HUES6 (cell line): ENCODE data around the gene DCAF11.
"Not testable (repeated sequence)": the region's sequence is repeated elsewhere in the genome, so short reads cannot be mapped to it uniquely, and the experiment has no call there.

ENCODE experiments used
- H3K27ac ChIP-seq: 2 replicates; pipeline ENCODE4 v1.7.0; 2013; ENCODE audit warnings: low read depth, mild to moderate bottlenecking, low read length, inconsistent platforms
- H3K27me3 ChIP-seq: 2 replicates; pipeline ENCODE4 v1.6.1; 2013; ENCODE audit warnings: low read length; ENCODE audit not compliant: control insufficient read depth, insufficient read depth
- H3K36me3 ChIP-seq: 2 replicates; pipeline ENCODE4 v1.6.1; 2013; ENCODE audit warnings: low read length; ENCODE audit not compliant: control insufficient read depth, insufficient read depth
- H3K4me1 ChIP-seq: 2 replicates; pipeline ENCODE4 v1.6.1; 2013; ENCODE audit warnings: low read length; ENCODE audit not compliant: control insufficient read depth, insufficient read depth
- H3K4me3 ChIP-seq: 2 replicates; pipeline ENCODE4 v1.5.1; 2013; ENCODE audit warnings: low read depth, low read length
- H3K9ac ChIP-seq: one replicate; pipeline ENCODE4 v1.6.1; 2013; ENCODE audit warnings: mild to moderate bottlenecking, low read length
- H3K9me3 ChIP-seq: 2 replicates; pipeline ENCODE4 v1.6.1; 2013; ENCODE audit warnings: low read depth, low read length; ENCODE audit not compliant: control insufficient read depth, insufficient read depth

Gene DCAF11

GRCh38 chr14:24100197-24100981, 14.2 kb upstream of the DCAF11 start:
- no peak overlapping the region for H3K4me3 ChIP-seq

GRCh38 chr14:24100982-24101494, 13.5 kb upstream of the DCAF11 start:
- H3K4me1 ChIP-seq: no peaks in the 10 kb centered on the region
- no peak overlapping the region for H3K9ac ChIP-seq
- peaks cover 20% of the 10 kb centered on the region for H3K9me3 ChIP-seq
- no peak overlapping the region for H3K27ac ChIP-seq
- H3K36me3 ChIP-seq: peaks cover 78% of the 10 kb centered on the region
- no peaks in the 10 kb centered on the region for H3K27me3 ChIP-seq
- H3K4me3 ChIP-seq: no peak overlapping the region

More at GRCh38 chr14:24100197-24100981, 14.2 kb upstream of the DCAF11 start:
- peaks cover 78% of the 10 kb centered on the region for H3K36me3 ChIP-seq
- peaks cover 20% of the 10 kb centered on the region for H3K9me3 ChIP-seq
- no peaks in the 10 kb centered on the region for H3K27me3 ChIP-seq
- peaks cover 5% of the 10 kb centered on the region for H3K4me1 ChIP-seq
- H3K9ac ChIP-seq: no peak overlapping the region
- no peak overlapping the region for H3K27ac ChIP-seq

DNA sequence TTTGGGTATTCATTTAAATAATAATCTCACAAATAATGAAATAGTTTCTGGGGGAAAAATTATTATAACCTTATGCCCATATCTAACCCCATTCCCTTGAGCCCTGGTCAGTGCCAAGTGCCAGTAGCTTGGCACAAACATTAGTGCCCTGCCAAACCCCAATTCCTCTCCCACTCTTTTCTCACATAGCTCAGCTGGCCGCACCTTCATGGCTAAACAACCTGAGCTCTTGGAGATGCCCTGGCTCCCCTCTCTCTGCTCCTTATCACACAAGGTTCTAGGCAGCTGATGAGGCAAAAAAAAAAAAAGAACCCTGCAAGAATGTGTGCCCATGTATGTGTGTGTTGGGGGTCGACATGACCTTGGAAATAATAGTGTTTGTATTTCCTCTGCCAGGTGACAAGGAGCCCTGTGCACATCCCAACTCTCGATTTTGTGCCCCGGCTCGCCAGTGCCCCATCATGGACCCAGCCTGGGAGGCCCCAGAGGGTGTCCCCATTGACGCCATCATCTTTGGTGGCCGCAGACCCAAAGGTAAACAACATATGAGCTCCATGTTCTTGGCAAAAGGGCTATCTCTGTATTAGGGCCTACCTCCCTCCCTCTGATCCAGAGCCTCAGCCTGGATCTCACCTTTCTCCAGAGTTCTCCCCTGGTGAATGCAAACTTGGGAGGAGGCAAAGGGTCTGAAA, 12.1 kb upstream of the DCAF11 start:
- Histone ChIP-seq H3K4me3 (no peak overlapping the region), H3K27me3 (no peaks in the 10 kb centered on the region), H3K9ac (no peak overlapping the region), H3K36me3 (peaks cover 70% of the 10 kb centered on the region), H3K9me3 (peaks cover 20% of the 10 kb centered on the region), H3K27ac (no peak overlapping the region), H3K4me1 (no peaks in the 10 kb centered on the region)

- H3K4me3 ChIP-seq: no peak overlapping the region
- H3K4me1 ChIP-seq: no peaks in the 10 kb centered on the region
- H3K27ac ChIP-seq: no peak overlapping the region
- peaks cover 20% of the 10 kb centered on the region for H3K9me3 ChIP-seq
- no peak overlapping the region for H3K9ac ChIP-seq
- no peaks in the 10 kb centered on the region for H3K27me3 ChIP-seq
- peaks cover 61% of the 10 kb centered on the region for H3K36me3 ChIP-seq
These were observed 11.1 kb upstream of the DCAF11 start for GRCh38 chr14:24103451-24103850.

GRCh38 chr14:24105609-24106239, 8.9 kb upstream of the DCAF11 start:
- H3K9ac ChIP-seq, H3K27me3 ChIP-seq, H3K27ac ChIP-seq, H3K4me3 ChIP-seq, H3K4me1 ChIP-seq: not testable (repeated sequence)
- Histone ChIP-seq H3K9me3 (peaks cover 20% of the 10 kb centered on the region), H3K36me3 (peaks cover 39% of the 10 kb centered on the region)

DNA sequence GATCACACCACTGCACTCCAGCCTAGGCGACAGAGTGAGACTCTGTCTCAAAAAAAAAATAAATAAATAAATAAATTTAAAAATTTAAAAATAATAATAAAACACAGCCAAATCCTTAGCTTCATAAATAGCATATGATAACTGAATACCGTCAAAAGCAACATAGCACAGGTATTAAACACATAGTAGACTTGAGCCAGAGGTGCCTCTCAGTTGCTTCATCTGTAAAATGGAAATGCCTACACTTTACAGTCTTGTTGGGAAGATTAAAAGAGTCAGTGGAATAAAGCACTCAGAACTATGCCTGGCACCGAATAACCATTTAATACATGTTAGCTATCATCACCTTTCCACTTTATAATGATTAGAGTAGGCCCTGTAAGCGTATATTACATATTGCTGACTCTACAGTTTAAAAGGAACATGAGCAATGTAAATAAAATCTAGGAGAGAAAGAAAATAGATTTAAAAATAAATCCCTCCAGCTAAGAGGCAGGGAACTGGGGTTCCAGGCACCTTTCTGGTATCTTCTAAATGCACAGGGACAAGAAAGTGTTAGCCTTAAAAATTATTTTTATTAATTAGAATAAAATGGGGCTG, 7.8 kb upstream of the DCAF11 start:
- H3K9ac ChIP-seq: no peak overlapping the region
- no peaks in the 10 kb centered on the region for H3K27me3 ChIP-seq
- H3K36me3 ChIP-seq: peaks cover 28% of the 10 kb centered on the region
- H3K9me3 ChIP-seq: peaks cover 20% of the 10 kb centered on the region
- H3K4me1 ChIP-seq: no peaks in the 10 kb centered on the region
- no peak overlapping the region for H3K4me3 ChIP-seq
- no peak overlapping the region for H3K27ac ChIP-seq

GRCh38 chr14:24108336-24108874, 6.2 kb upstream of the DCAF11 start:
- H3K4me3 ChIP-seq: no peak overlapping the region
- H3K36me3 ChIP-seq: peaks cover 16% of the 10 kb centered on the region
- no peak overlapping the region for H3K9ac ChIP-seq
- no peaks in the 10 kb centered on the region for H3K4me1 ChIP-seq
- H3K9me3 ChIP-seq: peaks cover 19% of the 10 kb centered on the region
- H3K27ac ChIP-seq: no peak overlapping the region
- no peaks in the 10 kb centered on the region for H3K27me3 ChIP-seq

- H3K4me3 ChIP-seq: no peak overlapping the region
These were observed 4.5 kb upstream of the DCAF11 start for GRCh38 chr14:24110060-24110459.

GRCh38 chr14:24110523-24110922, 4.1 kb upstream of the DCAF11 start:
- Histone ChIP-seq H3K4me1 (0 out of 2 replicates have a peak, but pooled peaks cover under 1% of the 10 kb centered on the region), H3K27ac (no peak overlapping the region), H3K9ac (no peak overlapping the region), H3K36me3 (no peaks in the 10 kb centered on the region), H3K27me3 (no peaks in the 10 kb centered on the region), H3K9me3 (no peaks in the 10 kb centered on the region), H3K4me3 (no peak overlapping the region)

More at GRCh38 chr14:24110060-24110459, 4.5 kb upstream of the DCAF11 start:
- no peak overlapping the region for H3K27ac ChIP-seq
- no peaks in the 10 kb centered on the region for H3K4me1 ChIP-seq
- H3K27me3 ChIP-seq: no peaks in the 10 kb centered on the region
- H3K9ac ChIP-seq: no peak overlapping the region
- H3K36me3 ChIP-seq: peaks cover 2% of the 10 kb centered on the region; the same call in 1 of the 2 replicates
- H3K9me3 ChIP-seq: 0 out of 2 replicates have a peak, but pooled peaks cover 3% of the 10 kb centered on the region

DNA sequence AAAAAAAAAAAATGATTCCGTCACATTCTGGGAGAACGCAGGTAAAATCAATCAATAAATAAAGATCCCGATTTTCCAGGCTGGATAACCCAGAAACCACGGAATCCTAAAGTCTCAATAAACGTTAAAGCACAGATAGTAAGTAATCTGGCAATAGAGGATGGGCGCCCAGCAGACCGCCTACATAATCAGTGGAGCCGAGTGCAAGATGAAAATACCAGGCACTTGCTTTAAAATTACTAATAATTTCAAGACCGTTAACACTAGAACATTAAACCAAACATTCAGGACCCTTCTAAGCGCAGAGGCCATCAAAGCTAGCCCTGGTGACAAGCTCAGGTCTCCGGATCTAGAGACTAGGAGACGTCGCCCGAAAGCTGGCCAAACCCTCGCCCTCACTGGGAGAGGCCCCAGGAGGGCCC, 1.2 kb upstream of the DCAF11 start:
- H3K27me3 ChIP-seq: no peaks in the 10 kb centered on the region
- peak overlapping the region; percentile 79 for H3K9ac ChIP-seq
- H3K4me3 ChIP-seq: peak overlapping the region; percentile 86
- peak overlapping the region; percentile 42; the same call in 1 of the 2 replicates for H3K27ac ChIP-seq
- no peaks in the 10 kb centered on the region for H3K9me3 ChIP-seq
- peaks cover 18% of the 10 kb centered on the region for H3K36me3 ChIP-seq
- 0 out of 2 replicates have a peak, but pooled peaks cover 6% of the 10 kb centered on the region for H3K4me1 ChIP-seq
